Fibroblast of pulmonary artery (primary cell): ENCODE data around the gene TRMT44.
"Not testable (repeated sequence)": the region's sequence is repeated elsewhere in the genome, so short reads cannot be mapped to it uniquely, and the experiment has no call there.

Experiments
- DNase-seq: peaks from one replicate; pipeline ENCODE4 v3.0.0-alpha.2; 2010; ENCODE audit warnings: low read depth
- H3K4me3 ChIP-seq: replicated peaks from 2 replicates; pipeline ENCODE4 v1.5.1; 2011; ENCODE audit warnings: low read depth, mild to moderate bottlenecking, control low read depth, low read length, moderate library complexity
- TF ChIP-seq, protein P1 (sequence below): IDR thresholded peaks from 2 replicates; pipeline ENCODE4 v1.5.1; 2011; ENCODE audit warnings: mild to moderate bottlenecking, control low read depth, low read length, inconsistent platforms; ENCODE audit errors: missing control alignments

Gene TRMT44

GRCh38 chr4:8509311-8509950 is 68.9 kb downstream of the TRMT44 start:
- TF ChIP-seq, protein P1, sequence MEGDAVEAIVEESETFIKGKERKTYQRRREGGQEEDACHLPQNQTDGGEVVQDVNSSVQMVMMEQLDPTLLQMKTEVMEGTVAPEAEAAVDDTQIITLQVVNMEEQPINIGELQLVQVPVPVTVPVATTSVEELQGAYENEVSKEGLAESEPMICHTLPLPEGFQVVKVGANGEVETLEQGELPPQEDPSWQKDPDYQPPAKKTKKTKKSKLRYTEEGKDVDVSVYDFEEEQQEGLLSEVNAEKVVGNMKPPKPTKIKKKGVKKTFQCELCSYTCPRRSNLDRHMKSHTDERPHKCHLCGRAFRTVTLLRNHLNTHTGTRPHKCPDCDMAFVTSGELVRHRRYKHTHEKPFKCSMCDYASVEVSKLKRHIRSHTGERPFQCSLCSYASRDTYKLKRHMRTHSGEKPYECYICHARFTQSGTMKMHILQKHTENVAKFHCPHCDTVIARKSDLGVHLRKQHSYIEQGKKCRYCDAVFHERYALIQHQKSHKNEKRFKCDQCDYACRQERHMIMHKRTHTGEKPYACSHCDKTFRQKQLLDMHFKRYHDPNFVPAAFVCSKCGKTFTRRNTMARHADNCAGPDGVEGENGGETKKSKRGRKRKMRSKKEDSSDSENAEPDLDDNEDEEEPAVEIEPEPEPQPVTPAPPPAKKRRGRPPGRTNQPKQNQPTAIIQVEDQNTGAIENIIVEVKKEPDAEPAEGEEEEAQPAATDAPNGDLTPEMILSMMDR = no peak

DNA sequence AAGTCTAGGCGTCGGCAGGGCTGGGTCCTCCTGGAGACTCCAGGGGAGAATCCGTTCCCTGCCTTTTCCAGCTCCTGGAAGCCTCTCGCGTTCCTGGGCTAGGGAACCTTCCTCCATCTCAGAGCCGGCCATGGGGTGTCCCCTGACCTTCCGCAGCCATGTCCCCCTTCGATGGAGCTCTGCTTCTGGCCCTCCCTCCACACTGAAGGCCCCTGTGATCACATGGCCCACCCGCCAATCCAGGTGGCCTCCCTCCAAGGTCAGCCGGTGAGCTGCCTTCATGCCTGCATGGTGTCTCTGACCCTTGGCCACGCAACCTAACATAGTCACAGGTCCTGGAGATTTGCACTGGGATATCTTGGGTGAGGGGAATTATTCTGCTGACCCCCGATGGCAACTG is 69.6 kb downstream of the TRMT44 start:
- TF ChIP-seq, protein P1 = no peak

More at GRCh38 chr4:8509311-8509950, 68.9 kb downstream of the TRMT44 start:
- no peak for DNase-seq
- H3K4me3 ChIP-seq = no peak overlapping the region

DNA sequence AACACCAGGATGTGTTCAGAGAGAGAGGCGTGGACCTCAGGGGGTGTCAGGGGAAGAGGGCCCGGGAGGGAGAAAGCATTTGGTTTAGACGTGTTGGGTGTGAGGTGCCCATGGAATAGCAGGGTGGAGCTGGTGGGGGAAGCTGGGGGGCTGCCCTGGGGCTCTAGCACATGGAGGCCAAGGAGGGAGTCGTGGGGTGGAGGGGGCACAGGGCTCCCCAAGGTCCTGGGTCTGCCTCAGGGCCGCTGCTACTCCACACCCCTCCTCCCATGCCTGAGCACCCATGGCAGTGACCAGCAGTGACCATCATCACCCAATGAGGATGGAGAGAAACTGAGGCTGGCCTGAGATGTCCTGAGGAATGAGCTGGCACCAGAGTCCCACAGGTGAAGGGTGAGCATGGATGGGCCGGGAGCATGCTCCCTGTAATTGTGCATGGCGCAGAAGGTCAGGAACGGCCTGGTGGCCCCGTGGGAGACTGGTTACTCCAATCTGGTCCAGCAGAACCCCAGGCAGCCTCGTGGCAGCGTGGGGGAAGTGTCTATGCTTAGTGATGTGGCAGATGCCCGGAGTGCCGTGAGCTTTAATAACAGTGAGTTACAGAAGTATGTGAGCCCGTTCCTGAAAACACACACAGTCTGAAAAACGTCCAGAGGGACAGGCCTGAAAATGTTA is 70.2 kb downstream of the TRMT44 start:
- no peak for DNase-seq
- TF ChIP-seq, protein P1 = no peak
- H3K4me3 ChIP-seq = no peak overlapping the region

More for the DNA sequence above, 69.6 kb downstream of the TRMT44 start:
- H3K4me3 ChIP-seq = no peak overlapping the region
- DNase-seq = no peak

DNA sequence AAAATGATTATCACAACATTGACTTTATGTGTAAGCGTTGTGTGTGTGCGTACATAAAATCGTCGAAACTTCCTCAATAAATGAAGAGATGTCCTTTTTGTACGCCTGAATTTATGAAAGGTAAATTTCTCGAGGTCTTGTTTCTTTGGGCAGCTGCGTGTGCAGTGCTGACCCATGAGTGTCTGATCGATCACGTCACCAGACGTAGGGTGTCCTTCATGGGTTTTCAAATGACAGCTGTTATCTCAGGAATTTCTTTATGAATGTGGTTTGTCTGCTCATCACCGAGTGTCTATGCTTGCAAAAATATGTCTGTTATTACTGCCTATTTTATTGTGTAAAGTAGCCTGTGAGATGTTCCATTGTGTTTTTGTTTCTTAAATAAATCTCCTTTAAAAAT is 71.9 kb downstream of the TRMT44 start:
- no peak overlapping the region for H3K4me3 ChIP-seq
- TF ChIP-seq, protein P1 = no peak
- DNase-seq = no peak

- H3K4me3 ChIP-seq, DNase-seq: not testable (repeated sequence)
Measured at GRCh38 chr4:8513080-8513479, 72.5 kb downstream of the TRMT44 start.

DNA sequence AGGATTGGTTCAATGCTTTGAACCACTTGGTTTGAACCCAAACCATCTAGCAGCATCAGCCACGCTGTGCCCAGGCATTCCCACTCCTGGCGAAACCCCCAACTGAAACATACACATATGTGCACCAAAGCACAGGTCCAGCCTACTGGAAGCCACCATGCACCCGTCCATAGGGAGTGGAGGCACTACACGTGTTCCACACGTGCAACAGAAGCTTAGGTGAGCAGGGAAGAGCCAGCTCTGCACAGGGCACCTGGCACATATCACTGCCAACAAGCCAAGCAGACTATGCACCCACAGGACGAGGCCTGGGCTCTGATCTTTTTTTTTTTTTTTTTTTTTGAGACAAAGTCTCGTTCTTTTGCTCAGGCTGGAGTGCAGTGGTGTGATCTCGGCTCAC is 73.4 kb downstream of the TRMT44 start:
- TF ChIP-seq, protein P1 = no peak

GRCh38 chr4:8514391-8514790 is 73.8 kb downstream of the TRMT44 start:
- TF ChIP-seq, protein P1 = no peak
- H3K4me3 ChIP-seq = no peak overlapping the region
- no peak for DNase-seq

More for the DNA sequence above, 73.4 kb downstream of the TRMT44 start:
- H3K4me3 ChIP-seq = no peak overlapping the region
- DNase-seq = no peak
